ENCODE results near the gene PCSK7. TPM values are rescaled to one million over a fixed set of nuclear protein-coding genes. Genes with fewer than 3 reads are reported as not detected.
A peak's percentile ranks its signal among the peaks of the same experiment; 100 is the strongest.
"Not testable (repeated sequence)": the region's sequence is repeated elsewhere in the genome, so short reads cannot be mapped to it uniquely, and the experiment has no call there.

PCSK7 gene, protein sequence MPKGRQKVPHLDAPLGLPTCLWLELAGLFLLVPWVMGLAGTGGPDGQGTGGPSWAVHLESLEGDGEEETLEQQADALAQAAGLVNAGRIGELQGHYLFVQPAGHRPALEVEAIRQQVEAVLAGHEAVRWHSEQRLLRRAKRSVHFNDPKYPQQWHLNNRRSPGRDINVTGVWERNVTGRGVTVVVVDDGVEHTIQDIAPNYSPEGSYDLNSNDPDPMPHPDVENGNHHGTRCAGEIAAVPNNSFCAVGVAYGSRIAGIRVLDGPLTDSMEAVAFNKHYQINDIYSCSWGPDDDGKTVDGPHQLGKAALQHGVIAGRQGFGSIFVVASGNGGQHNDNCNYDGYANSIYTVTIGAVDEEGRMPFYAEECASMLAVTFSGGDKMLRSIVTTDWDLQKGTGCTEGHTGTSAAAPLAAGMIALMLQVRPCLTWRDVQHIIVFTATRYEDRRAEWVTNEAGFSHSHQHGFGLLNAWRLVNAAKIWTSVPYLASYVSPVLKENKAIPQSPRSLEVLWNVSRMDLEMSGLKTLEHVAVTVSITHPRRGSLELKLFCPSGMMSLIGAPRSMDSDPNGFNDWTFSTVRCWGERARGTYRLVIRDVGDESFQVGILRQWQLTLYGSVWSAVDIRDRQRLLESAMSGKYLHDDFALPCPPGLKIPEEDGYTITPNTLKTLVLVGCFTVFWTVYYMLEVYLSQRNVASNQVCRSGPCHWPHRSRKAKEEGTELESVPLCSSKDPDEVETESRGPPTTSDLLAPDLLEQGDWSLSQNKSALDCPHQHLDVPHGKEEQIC
- 10 to 100 TPM; 17.8 to 33.1 (median 22.9) TPM for polyA plus RNA-seq (ENCODE audit: insufficient read length in 10 of 10)
- long read RNA-seq, donor 1, partial matches to known transcripts: 0 of 1 reads
- long read RNA-seq, donor 1, other reads (novel, unspliced or antisense): 0 of 1 reads
- long read RNA-seq, donor 2, full-length matches to known transcripts: 1 of 139 reads
- long read RNA-seq, donor 2, partial matches to known transcripts: 138 of 139 reads
- long read RNA-seq, donor 2, other reads (novel, unspliced or antisense): 0 of 139 reads
- long read RNA-seq, donor 3: 0 reads
- long read RNA-seq, donor 4: 0 reads
- long read RNA-seq, donor 5, full-length matches to known transcripts: 2 of 14 reads
- long read RNA-seq, donor 5, partial matches to known transcripts: 12 of 14 reads
- long read RNA-seq, donor 5, other reads (novel, unspliced or antisense): 0 of 14 reads
- long read RNA-seq, donor 6, full-length matches to known transcripts: 2 of 2 reads
- long read RNA-seq, donor 6, partial matches to known transcripts: 0 of 2 reads
- long read RNA-seq, donor 6, other reads (novel, unspliced or antisense): 0 of 2 reads
- long read RNA-seq, donor 7, full-length matches to known transcripts: 2 of 2 reads
- long read RNA-seq, donor 7, partial matches to known transcripts: 0 of 2 reads
- long read RNA-seq, donor 7, other reads (novel, unspliced or antisense): 0 of 2 reads
- long read RNA-seq, donor 8, full-length matches to known transcripts: 2 of 2 reads
- long read RNA-seq, donor 8, partial matches to known transcripts: 0 of 2 reads
- long read RNA-seq, donor 8, other reads (novel, unspliced or antisense): 0 of 2 reads
- long read RNA-seq, donor 9: 0 reads

DNA sequence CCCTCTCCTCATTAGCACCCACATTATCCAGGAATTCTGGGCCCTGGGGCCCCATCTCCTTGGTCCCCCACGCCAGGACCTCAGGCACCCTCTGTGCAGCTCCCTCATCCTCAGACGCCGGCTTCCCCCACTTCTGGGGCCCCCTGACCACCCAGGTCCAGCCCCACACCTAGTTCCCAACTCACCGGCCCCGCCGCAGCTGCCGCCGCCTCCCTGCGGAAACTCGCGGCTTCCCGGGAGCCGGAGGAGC is at the start of gene PCSK7:
Gene PCSK7, minus strand, starts transcription at position 232 of the 250 bp plus-strand sequence. CDS start 2,229 bp downstream, outside the sequence.
- DNase-seq: no peak

DNA sequence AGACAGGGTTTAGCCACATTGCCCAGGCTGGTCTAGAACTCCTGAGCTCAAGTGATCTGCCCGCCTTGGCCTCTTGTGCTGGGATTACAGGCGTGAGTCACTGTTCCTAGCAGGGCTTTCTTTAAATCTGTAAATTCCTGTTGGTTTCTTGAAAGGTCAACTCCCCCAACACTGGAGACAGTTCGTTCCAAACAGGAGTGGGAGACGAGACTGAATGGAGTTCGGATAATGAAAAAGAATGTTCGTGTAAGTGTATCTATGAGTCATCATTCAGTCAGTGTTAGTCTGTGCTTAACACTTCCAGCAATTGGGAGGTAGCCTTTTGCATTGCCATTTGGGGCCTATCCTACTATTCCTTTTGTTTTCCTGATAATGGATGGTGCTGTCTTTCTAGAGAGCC is 49.3 kb upstream of the PCSK7 start:
- DNase-seq: peak in 1 of 3 donors; percentile 96

DNA sequence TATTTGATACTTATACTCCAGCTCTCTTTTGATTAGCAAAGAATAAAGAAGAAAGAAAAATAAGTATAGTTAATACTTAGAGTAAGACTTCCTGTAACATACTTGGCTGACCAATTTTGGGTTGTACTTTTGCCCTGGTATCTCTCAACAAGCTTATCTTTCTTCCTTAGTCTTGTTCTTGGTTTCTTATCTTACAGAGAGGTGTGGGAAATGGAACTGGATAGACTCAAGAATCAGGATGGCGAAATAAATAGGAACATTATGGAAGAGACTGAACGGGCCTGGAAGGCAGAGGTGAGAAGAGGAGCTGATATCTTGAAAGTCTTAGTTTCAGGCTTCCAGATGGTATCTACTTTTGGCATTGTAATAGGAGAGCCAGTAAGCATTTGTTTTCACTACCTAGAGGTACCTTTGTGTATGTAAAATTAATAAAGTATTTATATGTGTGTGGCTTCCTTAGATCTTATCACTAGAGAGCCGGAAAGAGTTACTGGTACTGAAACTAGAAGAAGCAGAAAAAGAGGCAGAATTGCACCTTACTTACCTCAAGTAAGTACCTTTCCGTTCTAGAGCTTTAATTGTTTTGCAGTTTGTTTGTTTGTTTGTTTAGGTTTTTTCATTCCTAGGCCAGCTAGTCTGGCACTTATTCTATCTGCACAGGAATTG is 48.0 kb upstream of the PCSK7 start:
- DNase-seq: no peak

DNA sequence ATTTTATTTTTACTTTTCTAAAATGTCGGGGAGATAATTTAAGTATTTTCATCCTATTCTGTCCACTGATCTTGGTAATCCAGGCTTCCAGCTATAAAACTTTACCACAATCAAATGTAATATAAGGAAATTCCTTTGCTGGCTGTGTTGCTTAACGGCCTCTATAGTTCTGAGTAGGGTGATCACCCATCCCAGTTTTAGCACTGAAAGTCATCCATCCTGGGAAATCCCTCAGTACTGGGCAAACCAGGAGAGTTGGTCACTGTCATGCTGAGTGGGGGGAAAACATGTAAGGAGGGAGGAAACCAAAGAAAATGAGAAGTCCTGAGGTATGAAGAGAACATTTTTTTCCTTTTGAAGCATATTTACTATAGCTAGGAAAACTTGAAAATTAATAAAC is 46.5 kb upstream of the PCSK7 start:
- DNase-seq: no peak

DNA sequence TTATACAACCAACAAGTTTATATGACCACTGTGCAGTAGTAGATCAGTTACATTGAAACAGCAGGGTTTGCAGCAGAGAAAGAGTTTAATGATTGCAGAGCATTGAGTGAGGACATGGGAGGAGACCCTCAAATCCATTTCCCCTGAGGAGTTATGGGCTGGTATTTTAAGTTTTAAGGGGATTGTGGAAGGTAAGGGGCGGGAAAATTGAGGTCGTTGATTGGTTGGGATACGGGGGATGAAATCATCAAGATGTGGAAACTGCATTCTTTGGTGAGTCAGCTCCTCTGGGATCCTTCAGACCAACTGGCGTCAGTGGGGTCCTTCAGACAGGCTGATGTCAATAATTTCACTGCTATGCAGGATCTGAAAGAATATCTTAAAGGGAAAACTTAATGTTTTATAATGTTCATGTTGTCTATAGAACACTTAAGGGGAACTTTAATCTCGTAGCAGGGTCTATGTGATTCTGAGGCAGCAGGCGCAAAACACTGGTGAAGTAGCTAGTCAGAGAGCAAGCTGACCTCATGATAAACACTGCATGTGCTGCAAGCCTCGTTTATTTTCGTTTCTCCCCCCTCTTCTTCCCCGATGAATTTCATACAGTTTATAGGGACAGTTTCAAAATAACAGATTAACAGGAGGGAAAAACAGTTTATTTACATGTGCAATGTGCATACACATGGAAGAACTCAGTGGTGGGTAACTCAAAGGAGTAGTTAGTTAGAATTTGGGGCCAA is 41.8 kb upstream of the PCSK7 start:
- peak in 1 of 3 donors; percentile 84 for DNase-seq

DNA sequence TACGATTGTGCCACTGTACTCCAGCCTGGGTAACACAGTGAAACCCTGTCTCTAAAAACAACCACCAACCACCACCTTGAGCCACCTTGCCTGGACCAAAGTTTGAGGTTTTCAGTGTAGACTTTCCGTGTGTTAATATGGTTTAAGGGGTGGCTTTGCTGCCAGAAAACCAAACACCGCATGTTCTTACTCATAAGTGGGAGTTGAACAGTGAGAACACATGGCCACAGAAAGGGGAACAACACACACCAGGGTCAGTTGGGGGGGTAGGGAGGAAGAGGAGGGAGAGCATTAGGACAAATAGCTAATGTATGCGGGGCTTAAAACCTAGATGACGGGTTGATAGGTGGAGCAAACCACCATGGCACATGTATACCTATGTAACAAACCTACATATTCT is 40.3 kb upstream of the PCSK7 start:
- not testable (repeated sequence) for DNase-seq

DNA sequence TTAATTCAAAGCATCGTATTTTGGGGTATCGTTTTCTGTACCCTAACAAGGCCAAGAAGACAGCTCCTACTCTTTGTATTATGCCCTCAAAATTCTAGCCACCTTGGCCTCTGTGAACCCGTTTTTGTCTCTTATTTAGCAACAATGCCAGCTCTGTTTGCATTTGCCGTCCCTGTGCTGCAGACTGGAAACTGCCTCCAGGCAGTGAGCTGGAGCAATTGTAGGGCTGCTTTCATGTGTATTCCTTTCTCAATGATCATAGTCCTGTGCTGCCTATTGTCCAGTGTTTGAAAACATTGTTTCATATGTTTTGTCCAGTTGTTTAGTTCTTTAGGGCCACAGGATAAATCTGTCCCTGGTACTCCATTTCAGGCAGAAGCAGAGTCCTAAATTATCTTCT is 39.3 kb upstream of the PCSK7 start:
- DNase-seq: no peak

DNA sequence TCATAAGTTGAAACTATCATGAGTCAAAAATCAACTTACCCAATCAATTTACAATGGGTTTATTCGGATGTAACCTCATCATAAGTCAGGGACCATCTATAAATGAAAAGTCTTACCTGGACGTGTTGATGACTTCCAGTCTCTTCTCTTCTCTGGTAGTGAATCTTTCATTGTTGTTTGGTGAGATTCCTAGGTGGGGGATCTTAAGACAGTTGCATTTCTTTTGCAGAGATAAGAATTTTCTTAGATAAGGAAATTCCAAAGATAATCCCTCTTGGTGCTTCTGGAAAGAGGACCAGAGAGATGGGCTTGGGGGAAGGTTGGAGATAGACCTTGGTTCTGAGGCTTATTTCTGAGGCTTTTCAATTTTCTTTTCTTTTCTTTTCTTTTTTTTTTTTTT is 38.0 kb upstream of the PCSK7 start:
- no peak for DNase-seq

DNA sequence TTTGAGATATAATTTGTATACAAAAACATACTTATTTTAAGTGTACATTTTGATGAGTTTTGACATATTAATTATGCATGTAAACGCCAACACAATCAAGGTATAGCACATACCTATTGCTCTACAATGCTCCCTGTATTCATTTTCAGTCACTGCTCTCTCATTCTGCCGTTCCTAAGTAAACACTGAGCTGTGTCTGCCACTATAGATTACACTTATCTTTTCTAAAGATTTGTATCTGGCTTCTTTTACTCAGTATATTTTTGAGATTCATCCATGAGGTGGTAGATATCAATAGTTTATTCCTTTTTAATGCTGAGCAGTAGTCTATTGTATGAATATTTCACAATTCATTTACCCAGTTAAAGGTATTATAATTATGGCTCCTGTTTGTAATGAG is 33.9 kb upstream of the PCSK7 start:
- DNase-seq: no peak

DNA sequence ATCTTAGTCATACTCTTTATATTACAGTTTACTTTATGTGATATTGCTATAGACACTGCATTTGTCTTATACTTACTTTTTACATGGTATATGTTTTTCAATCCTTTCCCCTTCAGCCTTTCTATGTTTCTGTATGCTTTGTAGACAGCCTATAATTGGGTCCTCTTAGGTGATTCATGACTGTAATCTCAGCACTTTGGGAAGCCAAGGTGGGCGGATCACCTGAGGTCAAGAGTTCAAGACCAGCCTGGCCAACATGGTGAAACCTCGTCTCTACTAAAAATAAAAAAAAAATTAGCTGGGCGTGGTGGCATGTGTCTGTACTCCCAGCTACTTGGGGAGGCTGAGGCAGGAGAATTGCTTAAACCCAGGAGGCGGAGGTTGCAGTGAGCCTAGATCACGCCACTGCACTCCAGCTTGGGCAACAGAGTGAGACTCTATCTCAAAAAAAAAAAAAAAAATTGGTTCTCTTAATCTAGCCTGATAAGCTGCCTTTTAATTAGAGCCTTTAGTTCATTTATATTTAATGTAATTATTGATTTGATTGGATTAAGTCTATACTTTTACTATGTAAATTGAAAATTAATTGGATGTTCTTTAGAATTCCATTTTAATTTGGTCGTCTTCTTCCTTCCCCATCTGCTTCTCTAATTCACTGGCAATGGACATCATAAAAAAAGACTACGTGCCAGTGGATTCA is 32.9 kb upstream of the PCSK7 start:
- not testable (repeated sequence) for DNase-seq

DNA sequence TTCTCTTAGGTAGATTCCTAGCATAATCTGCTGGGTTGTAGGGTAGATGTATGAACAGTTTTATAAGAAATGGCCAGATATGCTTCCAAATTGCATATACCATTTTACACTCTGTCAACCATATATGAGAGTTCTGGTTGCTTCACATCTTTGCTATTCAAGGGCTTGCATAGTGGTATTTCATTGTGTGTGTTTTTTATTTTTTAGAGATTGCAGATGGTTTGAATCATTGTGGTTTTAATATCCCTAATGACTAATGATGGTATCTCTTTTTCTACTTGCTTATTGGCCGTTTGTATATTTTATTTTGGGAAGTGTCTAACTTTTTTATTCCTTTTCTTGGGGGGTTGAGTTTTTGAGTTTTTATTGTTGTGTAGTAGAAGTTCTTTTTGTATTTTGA is 27.5 kb upstream of the PCSK7 start:
- DNase-seq: peak in 1 of 3 donors; percentile 57

DNA sequence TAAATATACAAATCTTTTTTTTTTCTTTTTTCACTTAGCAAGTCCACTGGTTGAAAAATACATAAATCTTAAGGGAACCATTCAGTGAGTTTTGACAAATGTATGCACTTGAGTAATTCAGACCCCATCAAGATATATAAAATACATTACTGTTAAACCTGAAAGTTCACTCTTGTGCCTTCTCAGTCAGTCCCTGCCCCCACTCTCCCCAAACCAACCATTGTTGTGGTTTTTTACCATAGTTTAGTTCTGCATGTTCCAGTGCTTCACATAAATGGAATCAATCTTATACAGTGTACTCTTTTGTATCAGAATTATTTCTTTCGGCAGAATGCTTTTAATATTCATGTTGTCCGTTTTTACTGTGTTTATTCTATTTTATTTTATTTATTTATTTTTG is 26.7 kb upstream of the PCSK7 start:
- no peak for DNase-seq

DNA sequence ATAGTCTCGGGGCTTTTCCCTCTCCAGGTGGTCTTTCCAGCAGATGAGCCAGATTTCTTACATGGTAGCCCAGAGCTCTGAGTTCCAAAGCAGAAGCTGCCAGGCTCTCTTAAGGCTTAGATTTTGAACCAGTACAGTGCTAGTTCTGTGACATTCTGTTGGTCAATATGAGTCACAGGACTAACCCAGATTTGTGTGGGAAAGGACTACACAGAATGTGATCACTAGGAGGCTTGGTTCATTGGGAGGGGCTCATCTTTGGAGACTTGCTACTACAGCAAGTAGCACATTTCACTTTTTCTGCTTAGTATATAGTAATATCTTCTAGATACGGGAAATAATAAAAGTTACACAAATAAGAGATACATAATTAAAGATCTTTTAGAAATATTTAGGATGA is 24.7 kb upstream of the PCSK7 start:
- no peak for DNase-seq

DNA sequence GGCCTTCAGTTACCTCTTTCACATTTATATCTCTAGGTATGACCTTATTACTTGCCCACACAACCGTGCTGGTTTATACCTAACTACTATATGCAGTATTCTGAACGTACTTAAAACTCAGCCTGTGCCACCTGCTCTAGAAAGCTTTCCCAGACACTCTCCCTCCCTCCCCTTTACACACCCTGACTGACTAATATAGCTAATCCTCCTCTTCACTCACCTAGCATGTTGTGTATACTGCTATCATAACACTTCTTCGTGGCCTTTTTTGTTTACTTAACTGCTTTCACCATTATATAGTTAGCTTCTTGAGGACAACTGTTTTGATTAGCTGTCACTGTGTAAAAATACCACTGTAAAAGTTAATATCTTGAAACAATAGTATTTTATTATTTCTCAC is 24.1 kb upstream of the PCSK7 start:
- no peak for DNase-seq

DNA sequence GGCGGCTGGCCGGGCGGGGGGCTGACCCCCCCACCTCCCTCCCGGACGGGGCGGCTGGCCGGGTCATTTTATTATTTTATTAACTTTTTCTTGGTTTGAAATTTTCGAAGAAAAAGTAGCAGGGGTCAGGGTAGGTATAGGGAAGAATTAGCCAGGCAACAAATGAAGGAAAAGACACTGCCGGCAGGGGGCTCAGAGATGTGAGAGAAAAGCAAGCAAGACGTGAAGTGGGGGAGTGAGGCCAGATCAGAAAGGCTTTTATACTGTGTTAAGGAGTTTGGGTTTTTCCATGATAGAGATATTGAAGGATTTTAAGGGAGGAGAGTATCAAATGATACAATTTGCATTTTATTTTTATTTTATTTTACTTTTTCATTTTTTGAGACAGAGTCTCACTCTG is 19.6 kb upstream of the PCSK7 start:
- DNase-seq: no peak

DNA sequence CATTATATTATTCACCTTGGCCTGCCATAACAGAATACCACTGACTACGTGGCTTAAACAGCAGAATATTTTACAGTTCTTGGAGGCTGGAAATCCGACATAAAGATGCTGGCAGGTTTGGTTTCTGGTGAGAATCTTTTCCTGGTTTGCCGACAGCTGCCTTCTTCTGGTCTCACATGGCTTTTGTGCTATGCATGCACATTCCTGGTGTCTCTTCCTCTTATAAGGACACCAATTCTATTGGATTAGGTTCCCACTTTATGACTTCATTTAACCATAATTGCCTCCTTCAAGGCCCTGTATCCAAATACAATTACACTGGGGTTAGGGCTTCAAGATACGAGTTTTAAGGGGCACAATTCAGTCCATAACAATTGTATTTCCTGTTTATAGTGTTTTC is 17.7 kb upstream of the PCSK7 start:
- DNase-seq: no peak

DNA sequence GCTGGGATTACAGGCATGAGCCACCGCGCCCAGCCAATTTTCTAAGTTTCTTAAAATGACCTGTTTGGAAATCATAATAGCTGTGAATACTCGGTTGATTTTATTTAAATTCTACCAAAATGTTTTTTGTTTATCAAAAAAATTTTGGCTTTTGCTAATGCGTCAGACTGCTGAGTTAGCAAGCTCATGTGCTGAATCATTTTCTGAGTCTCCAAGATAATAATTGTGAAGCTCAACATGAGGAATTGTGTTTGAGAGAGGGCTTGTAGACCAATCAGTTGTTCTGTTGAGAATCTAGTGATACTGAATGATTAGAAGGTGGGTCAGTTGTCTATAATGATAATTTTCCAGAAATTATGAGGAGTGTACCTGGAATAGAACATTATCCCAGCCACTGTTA is 16.5 kb upstream of the PCSK7 start:
- no peak for DNase-seq

DNA sequence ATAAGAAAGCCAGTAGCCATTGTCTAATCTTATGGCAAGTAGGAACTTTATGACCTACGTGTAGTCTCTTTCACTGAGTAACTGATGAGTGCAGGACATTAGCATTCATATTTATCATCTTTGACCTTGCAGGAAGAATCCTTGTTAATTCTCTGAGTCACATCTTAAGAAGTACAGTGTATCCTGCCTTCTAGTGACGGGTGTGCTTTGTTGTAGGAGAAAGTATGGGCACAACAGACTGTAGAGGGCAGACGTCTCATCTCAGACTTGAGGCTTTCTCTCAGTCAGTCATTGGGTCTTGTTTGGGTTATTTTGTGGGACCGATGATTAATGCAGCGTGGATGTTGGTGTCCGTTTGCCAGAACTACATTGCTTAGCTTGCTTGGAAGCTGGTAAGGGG is 7.4 kb upstream of the PCSK7 start:
- DNase-seq: peak in 1 of 3 donors; percentile 78

DNA sequence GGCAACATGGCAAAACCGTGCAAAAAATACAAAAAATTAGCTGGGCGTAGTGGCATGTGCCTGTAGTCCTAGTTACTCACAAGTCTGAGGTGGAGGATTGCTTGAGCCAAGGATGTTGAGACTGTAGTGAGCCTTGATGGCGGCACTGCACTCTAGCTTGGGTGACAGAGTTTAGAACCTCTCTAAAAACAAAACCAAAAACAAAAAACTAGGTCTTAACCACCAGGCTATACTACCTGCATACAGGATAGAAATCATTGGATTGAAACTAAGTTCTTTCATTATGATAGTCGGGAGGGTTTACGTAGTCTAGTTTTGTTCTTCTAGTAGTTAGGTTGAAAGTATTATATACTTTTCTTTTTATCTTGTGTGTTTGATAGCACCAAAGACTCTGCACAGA is 6.3 kb upstream of the PCSK7 start:
- no peak for DNase-seq
